ENCODE data around the gene DLGAP1.

DLGAP1 gene

DNA sequence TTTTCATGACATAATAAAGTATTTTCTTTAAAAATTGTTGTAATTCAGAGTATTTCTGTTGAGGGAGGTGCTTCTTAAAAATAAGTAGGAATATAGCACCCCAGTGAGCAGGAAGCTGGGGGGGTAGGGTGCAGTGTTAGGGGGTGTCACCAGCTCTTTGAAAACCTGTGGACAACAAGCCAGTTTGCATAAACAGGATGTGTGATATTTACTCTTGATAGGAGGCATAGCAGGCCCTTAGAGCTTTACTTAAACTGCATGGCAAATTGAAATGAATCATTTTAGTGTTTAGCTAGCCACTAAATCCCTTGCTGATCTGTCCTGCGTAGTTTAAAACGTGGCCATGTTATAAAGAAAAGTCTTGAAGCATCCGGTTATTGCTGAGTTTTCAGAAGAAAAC lies 996.7 kb downstream of the DLGAP1 start:
- Histone ChIP-seq H3K27me3 (ENCODE audit: insufficient read depth, poor library complexity, severe bottlenecking) (no peaks in the 10 kb centered on the region), H3K4me1 (ENCODE audit: insufficient read depth, poor library complexity, severe bottlenecking) (peaks cover 59% of the 10 kb centered on the region), H3K36me3 (ENCODE audit: low read depth) (peaks cover 70% of the 10 kb centered on the region), H3K27ac (ENCODE audit: poor library complexity, severe bottlenecking) (peak overlapping the region; percentile 93), H3K4me3 (ENCODE audit: severe bottlenecking) (no peak overlapping the region), H3K9me3 (ENCODE audit: severe bottlenecking) (no peaks in the 10 kb centered on the region)
- no peak for ATAC-seq (ENCODE audit: low read depth)
- no peak for DNase-seq (ENCODE audit: low spot score)
- TF ChIP-seq, protein P1, sequence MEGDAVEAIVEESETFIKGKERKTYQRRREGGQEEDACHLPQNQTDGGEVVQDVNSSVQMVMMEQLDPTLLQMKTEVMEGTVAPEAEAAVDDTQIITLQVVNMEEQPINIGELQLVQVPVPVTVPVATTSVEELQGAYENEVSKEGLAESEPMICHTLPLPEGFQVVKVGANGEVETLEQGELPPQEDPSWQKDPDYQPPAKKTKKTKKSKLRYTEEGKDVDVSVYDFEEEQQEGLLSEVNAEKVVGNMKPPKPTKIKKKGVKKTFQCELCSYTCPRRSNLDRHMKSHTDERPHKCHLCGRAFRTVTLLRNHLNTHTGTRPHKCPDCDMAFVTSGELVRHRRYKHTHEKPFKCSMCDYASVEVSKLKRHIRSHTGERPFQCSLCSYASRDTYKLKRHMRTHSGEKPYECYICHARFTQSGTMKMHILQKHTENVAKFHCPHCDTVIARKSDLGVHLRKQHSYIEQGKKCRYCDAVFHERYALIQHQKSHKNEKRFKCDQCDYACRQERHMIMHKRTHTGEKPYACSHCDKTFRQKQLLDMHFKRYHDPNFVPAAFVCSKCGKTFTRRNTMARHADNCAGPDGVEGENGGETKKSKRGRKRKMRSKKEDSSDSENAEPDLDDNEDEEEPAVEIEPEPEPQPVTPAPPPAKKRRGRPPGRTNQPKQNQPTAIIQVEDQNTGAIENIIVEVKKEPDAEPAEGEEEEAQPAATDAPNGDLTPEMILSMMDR (IDR thresholded peaks at IDR 0.05; ENCODE audit: poor library complexity, severe bottlenecking), result no peak

DNA sequence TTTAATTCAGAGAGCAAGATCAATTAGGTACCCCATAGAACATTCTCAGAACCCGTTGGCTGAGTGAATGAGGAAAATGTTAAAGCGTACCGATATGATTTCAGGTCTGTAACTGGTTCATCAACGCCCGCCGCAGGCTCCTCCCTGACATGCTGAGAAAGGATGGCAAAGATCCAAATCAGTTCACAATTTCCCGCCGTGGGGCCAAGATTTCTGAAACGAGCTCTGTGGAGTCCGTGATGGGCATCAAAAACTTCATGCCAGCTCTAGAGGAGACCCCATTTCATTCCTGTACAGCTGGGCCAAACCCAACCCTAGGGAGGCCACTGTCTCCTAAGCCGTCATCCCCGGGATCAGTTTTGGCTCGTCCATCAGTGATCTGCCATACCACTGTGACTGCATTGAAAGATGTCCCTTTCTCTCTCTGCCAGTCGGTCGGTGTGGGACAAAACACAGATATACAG lies 997.8 kb downstream of the DLGAP1 start:
- Histone ChIP-seq H3K36me3 (ENCODE audit: low read depth) (peaks cover 80% of the 10 kb centered on the region), H3K9me3 (ENCODE audit: severe bottlenecking) (no peaks in the 10 kb centered on the region), H3K4me1 (ENCODE audit: insufficient read depth, poor library complexity, severe bottlenecking) (peaks cover 59% of the 10 kb centered on the region), H3K4me3 (ENCODE audit: severe bottlenecking) (no peak overlapping the region), H3K27ac (ENCODE audit: poor library complexity, severe bottlenecking) (peak overlapping the region; percentile 93), H3K27me3 (ENCODE audit: insufficient read depth, poor library complexity, severe bottlenecking) (no peaks in the 10 kb centered on the region)
- TF ChIP-seq, protein P1 (IDR thresholded peaks at IDR 0.05; ENCODE audit: poor library complexity, severe bottlenecking), result no peak
- no peak for ATAC-seq (ENCODE audit: low read depth)
- DNase-seq (ENCODE audit: low spot score), result no peak

DNA sequence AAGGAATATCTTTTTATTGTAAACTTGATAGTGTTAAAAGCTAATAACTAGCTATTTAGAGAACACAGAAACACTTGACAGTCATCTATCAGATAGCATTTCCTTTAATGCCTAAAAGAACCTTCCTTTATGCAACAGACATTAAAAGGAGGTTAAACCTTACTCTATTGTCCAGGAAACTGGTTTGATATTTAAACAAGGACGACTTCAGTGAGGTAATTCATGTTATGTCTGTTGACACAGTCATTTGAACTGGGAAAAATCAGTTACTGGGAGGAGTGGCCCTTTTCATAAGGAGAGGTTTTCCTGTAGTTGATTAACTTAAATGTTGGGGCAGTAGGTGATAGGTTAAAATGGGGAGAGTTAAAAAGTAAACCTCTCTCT lies 998.4 kb downstream of the DLGAP1 start:
- peaks cover 80% of the 10 kb centered on the region for H3K36me3 ChIP-seq (ENCODE audit: low read depth)
- H3K27ac ChIP-seq (ENCODE audit: poor library complexity, severe bottlenecking), result peak overlapping the region; percentile 93
- H3K4me1 ChIP-seq (ENCODE audit: insufficient read depth, poor library complexity, severe bottlenecking), result peaks cover 59% of the 10 kb centered on the region
- no peaks in the 10 kb centered on the region for H3K9me3 ChIP-seq (ENCODE audit: severe bottlenecking)
- H3K27me3 ChIP-seq (ENCODE audit: insufficient read depth, poor library complexity, severe bottlenecking), result no peaks in the 10 kb centered on the region
- DNase-seq (ENCODE audit: low spot score) (no peak), ATAC-seq (ENCODE audit: low read depth) (no peak)
- TF ChIP-seq, protein P1 (IDR thresholded peaks at IDR 0.05; ENCODE audit: poor library complexity, severe bottlenecking), result no peak
- no peak overlapping the region for H3K4me3 ChIP-seq (ENCODE audit: severe bottlenecking)

DNA sequence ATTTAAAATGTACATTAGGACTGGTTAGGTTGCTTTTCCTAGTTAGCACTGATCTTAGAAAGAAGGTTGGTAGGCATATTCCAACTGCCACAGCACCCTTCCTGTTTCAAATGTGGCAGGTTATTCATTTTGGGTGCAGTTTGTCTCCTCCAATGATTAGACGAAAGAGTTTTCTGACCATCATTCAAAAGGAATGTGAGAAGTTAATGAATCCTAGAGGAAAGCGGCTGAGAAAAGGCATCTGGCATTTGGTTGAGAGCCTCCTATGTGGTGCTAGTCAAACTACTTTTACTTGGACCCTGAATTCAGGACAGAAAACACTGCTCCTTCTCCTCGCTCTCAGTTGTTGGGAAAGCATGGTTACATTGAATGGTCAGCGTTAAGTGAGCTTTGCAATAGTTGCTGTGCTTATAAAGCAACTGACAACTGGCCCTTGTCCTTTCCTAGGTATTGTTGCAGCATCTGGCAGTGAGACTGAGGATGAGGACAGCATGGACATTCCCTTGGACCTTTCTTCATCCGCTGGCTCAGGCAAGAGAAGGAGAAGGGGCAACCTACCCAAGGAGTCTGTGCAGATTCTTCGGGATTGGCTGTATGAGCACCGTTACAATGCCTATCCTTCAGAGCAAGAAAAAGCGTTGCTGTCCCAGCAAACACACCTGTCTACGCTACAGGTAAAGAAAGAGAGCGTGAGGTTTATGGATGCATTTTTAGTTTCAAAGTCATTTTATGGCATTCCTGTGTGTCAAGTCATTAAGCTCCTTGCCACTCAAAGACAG lies 999.0 kb downstream of the DLGAP1 start:
- peak; percentile 19; the same call in 2 of the 3 replicates for ATAC-seq (ENCODE audit: low read depth)
- no peak overlapping the region for H3K4me3 ChIP-seq (ENCODE audit: severe bottlenecking)
- H3K36me3 ChIP-seq (ENCODE audit: low read depth), result peaks cover 78% of the 10 kb centered on the region
- peak overlapping the region; percentile 93 for H3K27ac ChIP-seq (ENCODE audit: poor library complexity, severe bottlenecking)
- no peaks in the 10 kb centered on the region for H3K9me3 ChIP-seq (ENCODE audit: severe bottlenecking)
- TF ChIP-seq, protein P1 (IDR thresholded peaks at IDR 0.05; ENCODE audit: poor library complexity, severe bottlenecking), result no peak
- H3K27me3 ChIP-seq (ENCODE audit: insufficient read depth, poor library complexity, severe bottlenecking), result no peaks in the 10 kb centered on the region
- peaks cover 59% of the 10 kb centered on the region for H3K4me1 ChIP-seq (ENCODE audit: insufficient read depth, poor library complexity, severe bottlenecking)
- no peak for DNase-seq (ENCODE audit: low spot score)

DNA sequence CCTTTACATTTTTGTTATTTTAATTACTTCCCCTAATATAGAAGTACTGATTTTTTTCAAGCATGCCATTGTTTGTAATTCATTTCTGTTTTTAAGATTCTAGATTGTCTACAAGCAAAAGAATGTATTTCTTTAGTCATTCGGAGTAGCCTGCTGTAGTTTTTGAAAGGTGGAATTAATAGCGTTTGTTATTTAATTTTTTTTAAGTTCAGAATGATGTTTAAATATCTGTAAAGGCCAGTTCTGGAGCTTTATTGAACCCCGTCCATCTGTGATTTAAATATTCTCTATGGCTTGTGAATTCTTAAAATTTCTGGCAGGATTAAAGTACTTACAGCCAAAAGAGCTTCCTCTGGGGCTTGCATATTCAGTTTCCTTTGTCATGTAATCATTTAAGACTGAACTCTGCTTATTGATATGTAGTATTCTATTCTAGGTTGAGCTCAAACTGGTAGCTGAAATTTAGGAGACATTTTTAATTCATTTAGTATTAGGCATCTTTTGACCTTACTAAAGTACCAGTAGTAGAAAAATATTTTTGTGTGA lies 999.9 kb downstream of the DLGAP1 start:
- no peaks in the 10 kb centered on the region for H3K27me3 ChIP-seq (ENCODE audit: insufficient read depth, poor library complexity, severe bottlenecking)
- H3K36me3 ChIP-seq (ENCODE audit: low read depth), result peaks cover 71% of the 10 kb centered on the region
- TF ChIP-seq, protein P1 (IDR thresholded peaks at IDR 0.05; ENCODE audit: poor library complexity, severe bottlenecking), result peak; percentile 55
- ATAC-seq (ENCODE audit: low read depth) (no peak), DNase-seq (ENCODE audit: low spot score) (no peak)
- H3K9me3 ChIP-seq (ENCODE audit: severe bottlenecking), result no peaks in the 10 kb centered on the region
- H3K4me3 ChIP-seq (ENCODE audit: severe bottlenecking), result peak overlapping the region; percentile 92
- peaks cover 59% of the 10 kb centered on the region for H3K4me1 ChIP-seq (ENCODE audit: insufficient read depth, poor library complexity, severe bottlenecking)
- H3K27ac ChIP-seq (ENCODE audit: poor library complexity, severe bottlenecking), result peak overlapping the region; percentile 93

Data from RWPE2 (cell line).